ENCODE results near the gene DDAH1. TPM values are rescaled to one million over a fixed set of nuclear protein-coding genes. Genes with fewer than 3 reads are reported as not detected.
A peak's percentile ranks its signal among the peaks of the same experiment; 100 is the strongest.
"Not testable (repeated sequence)": the region's sequence is repeated elsewhere in the genome, so short reads cannot be mapped to it uniquely, and the experiment has no call there.

The DDAH1 gene
- polyA plus RNA-seq, 2 of the 4 experiments (the other 2 are of a cell fraction), result 5.7 to 12.6 TPM

- TF ChIP-seq RNF2 (IDR thresholded peaks at IDR 0.05; ENCODE audit: borderline replicate concordance, low read depth) (no peak), JUNB (IDR thresholded peaks at IDR 0.05) (no peak), TP53 (CRISPR knock-in tag; IDR thresholded peaks at IDR 0.05) (no peak), FOSL2 (IDR thresholded peaks at IDR 0.05) (0 out of 2 replicates have a peak, but pooled peaks have one; percentile 22), FOSL2 (CRISPR knock-in tag; IDR thresholded peaks at IDR 0.05) (peak; percentile 83), ZSCAN20 (CRISPR knock-in tag; IDR thresholded peaks at IDR 0.05) (no peak), CTCF (IDR thresholded peaks at IDR 0.05) (no peak), HOXB5 (CRISPR knock-in tag; IDR thresholded peaks at IDR 0.05) (no peak), ZNF302 (CRISPR knock-in tag; IDR thresholded peaks at IDR 0.05) (no peak), NFE2L2 (conservative IDR thresholded peaks at IDR 0.05; ENCODE audit: low read length) (no peak), EP300 (IDR thresholded peaks at IDR 0.05) (peak; percentile 35 to 47; a peak in 1 of 5 replicates), HOXA7 (CRISPR knock-in tag; IDR thresholded peaks at IDR 0.05) (no peak), ATOH8 (CRISPR knock-in tag; IDR thresholded peaks at IDR 0.05; ENCODE audit: low read depth) (no peak), RCOR1 (IDR thresholded peaks at IDR 0.05; ENCODE audit: low read depth, low read length) (no peak), NR3C1 (IDR thresholded peaks at IDR 0.05) (no peak), KDM5A (IDR thresholded peaks at IDR 0.05) (no peak), HOXB13 (CRISPR knock-in tag; IDR thresholded peaks at IDR 0.05; ENCODE audit: low read depth) (peak; percentile 31; the same call in 1 of the 2 replicates), EHMT2 (IDR thresholded peaks at IDR 0.05; ENCODE audit: low read depth) (no peak), MAFK (IDR thresholded peaks at IDR 0.05; ENCODE audit: partially characterized antibody) (no peak), JUN (IDR thresholded peaks at IDR 0.05) (peak in 1 of 2 experiments; percentile 19; a peak in 1 of 5 replicates), PBX3 (IDR thresholded peaks at IDR 0.05) (no peak), MAZ (IDR thresholded peaks at IDR 0.05; ENCODE audit: borderline replicate concordance, low read depth, low read length) (no peak), CBX8 (IDR thresholded peaks at IDR 0.05) (no peak), CEBPB (IDR thresholded peaks at IDR 0.05) (peak; percentile 95 to 96)
These were observed 8.4 kb upstream of the DDAH1 start (continued) for GRCh38 chr1:85473390-85473789.

GRCh38 chr1:85471558-85471957 lies 6.6 kb upstream of the DDAH1 start:
- WGBS (ENCODE audit: missing lambda C conversion rate), result 42% methylated on average over 1 of the region's 1 CpG
- Histone ChIP-seq H3K9me3 (no peaks in the 10 kb centered on the region), H3K27ac (peak overlapping the region in 1 of 2 experiments; percentile 58; a peak in 2 of 6 replicates), H3K4me2 (no peak overlapping the region), H3K4me1 (peaks cover 11% of the 10 kb centered on the region), H3K4me3 (no peak overlapping the region)
- DNase-seq (ENCODE audit: low read depth in 1 of 2, low spot score in 1 of 2), result no peak
- no peak for TF ChIP-seq RNF2 (IDR thresholded peaks at IDR 0.05; ENCODE audit: borderline replicate concordance, low read depth)
- no peak for TF ChIP-seq HES2 (IDR thresholded peaks at IDR 0.05)
- TF ChIP-seq HDAC2 (IDR thresholded peaks at IDR 0.05), result no peak
- no peak for TF ChIP-seq HMGXB4 (CRISPR knock-in tag; IDR thresholded peaks at IDR 0.05; ENCODE audit: borderline replicate concordance)
- TF ChIP-seq FOSL2 (IDR thresholded peaks at IDR 0.05), result no peak
- no peak for TF ChIP-seq FOSL2 (CRISPR knock-in tag; IDR thresholded peaks at IDR 0.05)
- TF ChIP-seq ZNF302 (CRISPR knock-in tag; IDR thresholded peaks at IDR 0.05), result no peak
- ChIA-PET POLR2A (no interaction called here), CTCF (no interaction called here)
- FAIRE-seq, result no peak
- no peak for ATAC-seq

- FAIRE-seq; ATAC-seq; CTCF ChIA-PET; DNase-seq (ENCODE audit: low read depth in 1 of 2, low spot score in 1 of 2); POLR2A ChIA-PET; H3K4me3 ChIP-seq; H3K27ac ChIP-seq; H3K4me2 ChIP-seq; H3K9me3 ChIP-seq: not testable (repeated sequence)
- peaks cover 15% of the 10 kb centered on the region for H3K4me1 ChIP-seq
- WGBS (ENCODE audit: missing lambda C conversion rate), result 78% methylated on average over 2 of the region's 2 CpGs
These were observed 5.2 kb upstream of the DDAH1 start for GRCh38 chr1:85470130-85470529.
